GM23248 (cell line): Measurements from ENCODE around the gene SLC7A8. TPM values are rescaled to one million over a fixed set of nuclear protein-coding genes. Genes with fewer than 3 reads are reported as not detected.

ENCODE experiments used
- DNase-seq: peaks from one replicate; pipeline ENCODE4 v3.0.0-alpha.2; 2015
- H2AFZ ChIP-seq: fragments of 200-600 bp; sonication (generic); 2 replicates; pipeline ENCODE4 v1.6.1; 2016; ENCODE audit warnings: antibody characterized with exemption
- H3F3A ChIP-seq: fragments of 200-600 bp; sonication (generic); 2 replicates; pipeline ENCODE4 v1.6.1; 2016; ENCODE audit warnings: mild to moderate bottlenecking, antibody characterized with exemption, mixed run types; ENCODE audit not compliant: insufficient read depth
- H3K27ac ChIP-seq: fragments of 200-600 bp; sonication (generic); 2 replicates; pipeline ENCODE4 v1.5.1; 2016; ENCODE audit warnings: mild to moderate bottlenecking
- H3K27me3 ChIP-seq: fragments of 200-600 bp; sonication (generic); replicated peaks from 2 replicates; pipeline ENCODE4 v1.6.1; 2016; ENCODE audit warnings: mild to moderate bottlenecking; ENCODE audit not compliant: insufficient read depth
- H3K36me3 ChIP-seq: fragments of 200-600 bp; sonication (generic); 2 replicates; pipeline ENCODE4 v1.6.1; 2016; ENCODE audit warnings: low read depth, mild to moderate bottlenecking
- H3K4me1 ChIP-seq: fragments of 200-600 bp; sonication (generic); 2 replicates; pipeline ENCODE4 v1.6.1; 2016; ENCODE audit warnings: mild to moderate bottlenecking; ENCODE audit not compliant: insufficient read depth
- H3K4me2 ChIP-seq: fragments of 200-600 bp; sonication (generic); one replicate; pipeline ENCODE4 v1.6.1; 2016; ENCODE audit warnings: mild to moderate bottlenecking; ENCODE audit not compliant: unreplicated experiment
- H3K4me3 ChIP-seq: fragments of 200-600 bp; sonication (generic); 2 replicates; pipeline ENCODE4 v1.5.1; 2016; ENCODE audit warnings: mild to moderate bottlenecking
- H3K79me2 ChIP-seq: fragments of 200-600 bp; sonication (generic); 2 replicates; pipeline ENCODE4 v1.6.1; 2016; ENCODE audit warnings: mild to moderate bottlenecking; ENCODE audit not compliant: insufficient read depth
- H3K9ac ChIP-seq: fragments of 200-600 bp; sonication (generic); 2 replicates; pipeline ENCODE4 v1.6.1; 2016; ENCODE audit warnings: mild to moderate bottlenecking
- H3K9me2 ChIP-seq: fragments of 200-600 bp; sonication (generic); 2 replicates; pipeline ENCODE4 v1.6.1; 2016; ENCODE audit warnings: mixed run types, mild to moderate bottlenecking, moderate library complexity; ENCODE audit not compliant: insufficient read depth
- H3K9me3 ChIP-seq: fragments of 200-600 bp; sonication (generic); one replicate; pipeline ENCODE4 v1.6.1; 2017; ENCODE audit warnings: low read depth
- H4K20me1 ChIP-seq: fragments of 200-600 bp; sonication (generic); 2 replicates; pipeline ENCODE4 v1.6.0; 2016; ENCODE audit not compliant: insufficient read depth
- EZH2 ChIP-seq: fragments of 200-600 bp; sonication (generic); IDR thresholded peaks from 2 replicates; pipeline ENCODE4 v1.6.1; 2018; ENCODE audit warnings: antibody characterized with exemption, mild to moderate bottlenecking; ENCODE audit not compliant: insufficient read depth, poor library complexity, severe bottlenecking
- EZH2phosphoT487 ChIP-seq: fragments of 200-600 bp; sonication (generic); IDR thresholded peaks from 2 replicates; pipeline ENCODE4 v1.6.1; 2018; ENCODE audit warnings: antibody characterized with exemption, moderate library complexity, mild to moderate bottlenecking, low read depth; ENCODE audit not compliant: insufficient read depth
- WGBS, 2 experiments: methylation state at CpG; one replicate each; pipeline ENCODE4 v1.1.6; 2015 to 2017; ENCODE audit warnings: low lambda C conversion rate in 2 of 2, low coverage in 1 of 2; ENCODE audit errors: missing lambda C conversion rate in 2 of 2; 5-methylcytosine and 5-hydroxymethylcytosine counted together
- in situ Hi-C: fragments of 300-500 bp; cut with MboI; formaldehyde crosslinking; loops from 2 replicates; pipeline ENCODE4 v1.15.0; 2020
- polyA plus RNA-seq: library from polyadenylated mRNA; unstranded; fragments of >200 nt; fragmentation: Nextera tagmentation; extraction: Ambion mirVana; gene quantifications from 2 replicates; pipeline ENCODE4 v1.2.1, GENCODE V29; 2016
- total RNA-seq: library from RNA; depleted of rRNA; stranded (reverse); fragments of >200 nt; shearing (Covaris generic); gene quantifications from 2 replicates; pipeline ENCODE4 v1.2.3, GENCODE V29; 2014

Gene SLC7A8
- total and polyA plus RNA-seq, 2 experiments from 2014 or later, result 6.7 to 9.9 TPM

- 5 to 12% methylated on average over 6 of the region's 6 CpGs for WGBS, 2 experiments
- Histone ChIP-seq H2AFZ (peak overlapping the region; percentile 70), H3K9me3 (no peaks in the 10 kb centered on the region), H3K4me2 (peak overlapping the region; percentile 62), H3K4me3 (no peak overlapping the region), H4K20me1 (no peaks in the 10 kb centered on the region), H3F3A (peaks cover 22% of the 10 kb centered on the region), H3K79me2 (no peaks in the 10 kb centered on the region), H3K36me3 (no peaks in the 10 kb centered on the region), H3K9ac (peak overlapping the region; percentile 46), H3K27ac (peak overlapping the region; percentile 63), H3K4me1 (peaks cover 30% of the 10 kb centered on the region), H3K9me2 (no peaks in the 10 kb centered on the region), H3K27me3 (no peaks in the 10 kb centered on the region)
- in situ Hi-C loops, result no loop called here
- TF ChIP-seq EZH2phosphoT487 (no peak), EZH2 (no peak)
- DNase-seq, result peak; percentile 83
Measured at GRCh38 chr14:23121361-23121771, 62.1 kb downstream of the SLC7A8 start.

GRCh38 chr14:23120541-23121251 lies 62.8 kb downstream of the SLC7A8 start:
- H3K4me1 ChIP-seq, result peaks cover 33% of the 10 kb centered on the region
- H3K9ac ChIP-seq, result peak overlapping the region; percentile 46
- no peaks in the 10 kb centered on the region for H3K9me3 ChIP-seq
- peaks cover 22% of the 10 kb centered on the region for H3F3A ChIP-seq
- H3K36me3 ChIP-seq, result no peaks in the 10 kb centered on the region
- peak overlapping the region; percentile 70 for H2AFZ ChIP-seq
- H3K9me2 ChIP-seq, result no peaks in the 10 kb centered on the region
- 21 to 23% methylated on average over 9 of the region's 9 CpGs for WGBS, 2 experiments
- H3K4me3 ChIP-seq, result no peak overlapping the region
- H4K20me1 ChIP-seq, result no peaks in the 10 kb centered on the region
- no peaks in the 10 kb centered on the region for H3K27me3 ChIP-seq
- H3K79me2 ChIP-seq, result no peaks in the 10 kb centered on the region
- no peak for TF ChIP-seq EZH2
- no peak for TF ChIP-seq EZH2phosphoT487
- peak; percentile 93 for DNase-seq
- peak overlapping the region; percentile 62 for H3K4me2 ChIP-seq
- in situ Hi-C loops, result no loop called here
- peak overlapping the region; percentile 63 for H3K27ac ChIP-seq

DNA sequence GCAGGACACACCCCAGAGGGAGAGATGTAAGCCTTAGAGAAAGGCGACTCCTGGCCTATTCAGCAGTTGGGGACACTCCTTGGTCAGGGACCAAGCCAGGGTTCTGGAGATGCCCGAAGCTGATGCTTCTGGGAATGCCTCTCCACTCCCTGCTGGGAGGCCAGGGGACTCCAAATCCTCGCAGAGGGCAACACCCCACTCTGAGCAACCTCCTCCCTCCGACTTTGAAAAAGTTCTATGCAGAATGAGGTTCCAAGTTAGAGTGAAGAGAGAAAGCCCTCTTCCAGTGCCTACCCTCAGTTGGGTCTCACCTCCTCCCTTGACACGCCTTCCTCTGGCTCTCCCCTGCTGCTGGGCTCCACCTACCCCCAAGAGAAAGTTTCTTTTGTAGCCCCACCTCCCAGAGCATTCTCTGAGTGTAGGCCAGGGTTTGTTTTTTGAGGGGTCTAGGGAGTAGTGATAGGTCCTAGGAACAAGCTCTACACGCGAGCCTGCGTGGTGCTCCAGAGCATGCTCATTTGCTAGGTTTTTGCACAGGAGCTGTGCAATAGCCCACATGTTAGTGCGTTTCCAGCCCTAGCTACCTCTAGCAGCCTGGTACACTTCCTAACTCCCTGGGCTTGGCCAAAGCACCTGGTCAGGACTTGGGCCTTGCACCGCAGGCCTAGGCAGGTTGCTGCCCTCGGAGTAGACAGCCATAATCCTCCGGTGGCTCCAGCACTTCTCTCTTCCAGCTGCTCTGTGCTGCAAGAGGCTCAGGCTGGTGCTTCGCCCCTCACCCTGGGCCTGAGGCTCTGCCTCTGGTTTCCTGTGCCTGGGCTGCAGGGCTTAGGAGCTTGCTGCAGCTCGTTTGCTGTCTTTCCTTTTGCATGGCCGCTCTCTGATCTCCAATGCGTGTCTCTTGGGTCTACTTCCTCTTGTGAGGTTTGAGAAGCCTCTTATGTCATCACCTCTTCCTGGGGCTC lies 63.8 kb downstream of the SLC7A8 start:
- Histone ChIP-seq H3K9me2 (no peaks in the 10 kb centered on the region), H4K20me1 (no peaks in the 10 kb centered on the region), H3K36me3 (no peaks in the 10 kb centered on the region), H3K4me3 (no peak overlapping the region), H3K9ac (no peak overlapping the region), H3K4me2 (no peak overlapping the region), H3K79me2 (no peaks in the 10 kb centered on the region), H3K4me1 (peaks cover 31% of the 10 kb centered on the region), H3K9me3 (no peaks in the 10 kb centered on the region), H2AFZ (no peak overlapping the region), H3K27ac (no peak overlapping the region), H3F3A (peaks cover 15% of the 10 kb centered on the region), H3K27me3 (no peaks in the 10 kb centered on the region)
- in situ Hi-C loops, result no loop called here
- TF ChIP-seq EZH2 (no peak), EZH2phosphoT487 (no peak)
- DNase-seq, result no peak
- WGBS, 2 experiments, result 79 to 80% methylated on average over 16 of the region's 16 CpGs

DNA sequence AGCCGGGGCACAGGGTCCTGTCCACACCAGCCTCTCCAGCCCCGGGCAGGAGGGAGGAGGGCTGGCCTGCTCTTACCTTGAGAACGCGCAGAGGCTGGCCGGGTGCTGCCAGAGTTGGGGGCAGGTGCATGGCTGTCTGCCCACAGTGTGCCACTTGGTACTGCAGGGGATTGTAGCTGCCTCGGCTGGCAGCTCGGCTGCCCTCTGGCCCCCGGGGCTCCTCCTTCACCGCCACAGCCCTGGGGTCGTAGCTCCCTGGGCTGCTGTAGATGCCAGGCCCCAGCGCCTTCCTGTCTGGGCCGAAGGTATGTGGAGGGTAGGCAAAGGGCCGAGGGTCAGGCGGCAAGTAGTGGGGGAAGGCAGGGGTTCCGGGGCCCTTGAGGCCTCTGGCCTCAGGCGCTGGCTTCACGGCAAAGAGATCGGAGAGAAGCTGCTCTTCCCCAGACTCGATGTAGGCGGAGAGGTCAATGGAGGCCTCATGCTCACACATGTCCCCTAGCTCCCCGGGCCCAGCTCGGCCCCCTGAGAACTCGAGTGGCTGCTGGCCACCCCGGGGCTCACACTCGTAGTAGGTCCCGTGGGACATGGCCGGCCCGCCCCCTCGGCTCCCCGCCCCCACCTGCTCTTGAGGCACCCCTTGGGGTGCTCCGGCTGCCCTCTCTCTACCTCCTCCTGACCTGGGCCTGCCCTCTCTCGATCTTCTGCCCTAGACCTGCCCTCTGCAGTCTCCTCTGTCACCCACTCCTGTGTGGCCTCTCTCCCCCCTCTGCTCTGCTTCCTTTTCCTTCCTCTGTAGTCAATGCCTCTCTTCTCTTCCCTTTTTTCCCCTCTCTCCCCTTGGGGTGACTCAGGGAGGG lies 64.7 kb downstream of the SLC7A8 start, which contains the start of gene CEBPE:
Gene CEBPE (minus strand): TSS at position 750 of the 857 bp plus-strand sequence. CDS start 164 bp downstream, at position 586.
- no peaks in the 10 kb centered on the region for H4K20me1 ChIP-seq
- in situ Hi-C loops, result no loop called here

More for the DNA sequence above, 64.7 kb downstream of the SLC7A8 start, which contains the start of gene CEBPE:
- H3K36me3 ChIP-seq, result no peaks in the 10 kb centered on the region
- no peak within 1 kb of the TSS for H3K4me3 ChIP-seq
- no peaks in the 10 kb centered on the region for H3K27me3 ChIP-seq
- H3K4me2 ChIP-seq, result no peak within 1 kb of the TSS
- no peaks in the 10 kb centered on the region for H3K9me3 ChIP-seq
- H3K27ac ChIP-seq, result no peak within 1 kb of the TSS
- H3K79me2 ChIP-seq, result no peaks in the 10 kb centered on the region
- H2AFZ ChIP-seq, result no peak within 1 kb of the TSS
- no peaks in the 10 kb centered on the region for H3K9me2 ChIP-seq
- no peak for DNase-seq
- H3F3A ChIP-seq, result peaks cover 14% of the 10 kb centered on the region
- TF ChIP-seq EZH2phosphoT487, result no peak
- TF ChIP-seq EZH2, result no peak
- H3K4me1 ChIP-seq, result peaks cover 35% of the 10 kb centered on the region
- WGBS, 2 experiments, result 87 to 90% methylated on average over 13 to 30 of the region's 32 CpGs
- H3K9ac ChIP-seq, result no peak within 1 kb of the TSS
